ENCODE results near the gene HSF2BP. TPM values are rescaled to one million over a fixed set of nuclear protein-coding genes. Genes with fewer than 3 reads are reported as not detected.

Gene HSF2BP
- polyA plus RNA-seq, 1 donor from 2014 or later = 0.89 TPM

- H3K9me2 ChIP-seq (ENCODE audit: insufficient read depth, low read length) = no peaks in the 10 kb centered on the region
- H3K9me3 ChIP-seq (ENCODE audit: low read length) = peaks cover 10% of the 10 kb centered on the region
- no peaks in the 10 kb centered on the region for H3K27me3 ChIP-seq (ENCODE audit: insufficient read depth, low read depth, low read length)
Measured at GRCh38 chr21:43624339-43624738, 34.9 kb downstream of the HSF2BP start.

DNA sequence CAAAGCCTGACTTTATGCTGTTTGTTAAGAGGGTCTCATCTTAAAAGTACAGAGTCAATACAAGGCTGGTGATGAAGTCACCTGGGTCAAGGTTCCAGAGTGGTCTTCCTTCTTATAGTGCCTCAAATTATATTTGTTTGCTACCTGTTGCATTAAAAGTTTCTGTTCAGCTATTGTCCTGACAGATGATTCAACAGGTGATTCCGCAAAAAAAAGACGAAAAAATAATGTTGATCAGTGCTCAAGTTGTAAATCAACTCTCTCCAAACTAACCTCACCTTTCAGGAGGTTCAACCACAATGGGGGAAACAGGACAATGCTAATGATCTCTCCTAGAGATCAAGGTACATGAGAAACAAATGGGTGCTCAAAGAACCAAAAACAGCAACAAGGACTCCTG, 35.7 kb downstream of the HSF2BP start:
- no peaks in the 10 kb centered on the region for H3F3A ChIP-seq (ENCODE audit: insufficient read depth, low read length, poor library complexity, severe bottlenecking)
- no peaks in the 10 kb centered on the region for H3K27me3 ChIP-seq (ENCODE audit: insufficient read depth, low read depth, low read length)
- H3K4me3 ChIP-seq (ENCODE audit: low read length) = no peak overlapping the region
- no peaks in the 10 kb centered on the region for H3K79me2 ChIP-seq (replicated peaks; ENCODE audit: insufficient read depth, low read length)
- no peak overlapping the region for H3K9ac ChIP-seq (ENCODE audit: low read length)
- H2AFZ ChIP-seq (ENCODE audit: low read depth, low read length) = no peak overlapping the region
- H3K4me2 ChIP-seq (ENCODE audit: low read length) = no peak overlapping the region
- no peak for TF ChIP-seq EZH2 (IDR thresholded peaks at IDR 0.05; ENCODE audit: borderline replicate concordance, insufficient read depth, low read length, poor library complexity, severe bottlenecking)
- TF ChIP-seq MXI1 (conservative IDR thresholded peaks at IDR 0.05; ENCODE audit: poor library complexity, severe bottlenecking) = no peak
- no peak for TF ChIP-seq EP300 (conservative IDR thresholded peaks at IDR 0.05; ENCODE audit: poor library complexity, severe bottlenecking)
- TF ChIP-seq CTCF (IDR thresholded peaks at IDR 0.05; ENCODE audit: poor library complexity, severe bottlenecking) = no peak
- no peak for TF ChIP-seq POLR2AphosphoS5 (IDR thresholded peaks at IDR 0.05)
- TF ChIP-seq RAD21 (conservative IDR thresholded peaks at IDR 0.05) = no peak
- TF ChIP-seq SMC3 (conservative IDR thresholded peaks at IDR 0.05; ENCODE audit: poor library complexity) = no peak
- TF ChIP-seq TAF1 (IDR thresholded peaks at IDR 0.05; ENCODE audit: low read depth) = no peak
- TF ChIP-seq REST (IDR thresholded peaks at IDR 0.05; ENCODE audit: borderline replicate concordance) = no peak
- no peaks in the 10 kb centered on the region for H3K9me2 ChIP-seq (ENCODE audit: insufficient read depth, low read length)
- H4K20me1 ChIP-seq (ENCODE audit: insufficient read depth) = no peaks in the 10 kb centered on the region
- H3K9me3 ChIP-seq (ENCODE audit: low read length) = peaks cover 5% of the 10 kb centered on the region
- no peaks in the 10 kb centered on the region for H3K36me3 ChIP-seq (ENCODE audit: insufficient read depth, low read length)
- no peak overlapping the region for H3K27ac ChIP-seq (ENCODE audit: low read length)

More at GRCh38 chr21:43624339-43624738, 34.9 kb downstream of the HSF2BP start:
- Histone ChIP-seq H3K27ac (ENCODE audit: low read length) (no peak overlapping the region), H3K4me2 (ENCODE audit: low read length) (no peak overlapping the region), H3K36me3 (ENCODE audit: insufficient read depth, low read length) (no peaks in the 10 kb centered on the region), H3K79me2 (replicated peaks; ENCODE audit: insufficient read depth, low read length) (no peaks in the 10 kb centered on the region), H4K20me1 (ENCODE audit: insufficient read depth) (no peaks in the 10 kb centered on the region), H3K4me3 (ENCODE audit: low read length) (no peak overlapping the region), H2AFZ (ENCODE audit: low read depth, low read length) (no peak overlapping the region), H3K9ac (ENCODE audit: low read length) (no peak overlapping the region), H3F3A (ENCODE audit: insufficient read depth, low read length, poor library complexity, severe bottlenecking) (no peaks in the 10 kb centered on the region)
- TF ChIP-seq EZH2 (IDR thresholded peaks at IDR 0.05; ENCODE audit: borderline replicate concordance, insufficient read depth, low read length, poor library complexity, severe bottlenecking) (no peak), RAD21 (conservative IDR thresholded peaks at IDR 0.05) (no peak)

- no peak overlapping the region for H3K4me2 ChIP-seq (ENCODE audit: low read length)
- no peak overlapping the region for H3K9ac ChIP-seq (ENCODE audit: low read length)
- TF ChIP-seq POLR2AphosphoS5 (IDR thresholded peaks at IDR 0.05) (no peak), EZH2 (IDR thresholded peaks at IDR 0.05; ENCODE audit: borderline replicate concordance, insufficient read depth, low read length, poor library complexity, severe bottlenecking) (no peak), RAD21 (conservative IDR thresholded peaks at IDR 0.05) (no peak), MXI1 (conservative IDR thresholded peaks at IDR 0.05; ENCODE audit: poor library complexity, severe bottlenecking) (no peak), REST (IDR thresholded peaks at IDR 0.05; ENCODE audit: borderline replicate concordance) (no peak), TAF1 (IDR thresholded peaks at IDR 0.05; ENCODE audit: low read depth) (no peak), CTCF (IDR thresholded peaks at IDR 0.05; ENCODE audit: poor library complexity, severe bottlenecking) (no peak), SMC3 (conservative IDR thresholded peaks at IDR 0.05; ENCODE audit: poor library complexity) (no peak), EP300 (conservative IDR thresholded peaks at IDR 0.05; ENCODE audit: poor library complexity, severe bottlenecking) (no peak)
Measured at GRCh38 chr21:43622796-43623195, 36.5 kb downstream of the HSF2BP start.

More at GRCh38 chr21:43622796-43623195, 36.5 kb downstream of the HSF2BP start:
- no peaks in the 10 kb centered on the region for H3K27me3 ChIP-seq (ENCODE audit: insufficient read depth, low read depth, low read length)
- H3K9me3 ChIP-seq (ENCODE audit: low read length) = peaks cover 3% of the 10 kb centered on the region
- no peaks in the 10 kb centered on the region for H3K79me2 ChIP-seq (replicated peaks; ENCODE audit: insufficient read depth, low read length)
- H3F3A ChIP-seq (ENCODE audit: insufficient read depth, low read length, poor library complexity, severe bottlenecking) = no peaks in the 10 kb centered on the region
- H3K36me3 ChIP-seq (ENCODE audit: insufficient read depth, low read length) = no peaks in the 10 kb centered on the region
- H3K9me2 ChIP-seq (ENCODE audit: insufficient read depth, low read length) = no peaks in the 10 kb centered on the region
- H3K4me3 ChIP-seq (ENCODE audit: low read length) = no peak overlapping the region
- H4K20me1 ChIP-seq (ENCODE audit: insufficient read depth) = no peaks in the 10 kb centered on the region
- no peak overlapping the region for H2AFZ ChIP-seq (ENCODE audit: low read depth, low read length)
- H3K27ac ChIP-seq (ENCODE audit: low read length) = no peak overlapping the region
